Heart left ventricle (tissue), 13 donors: ENCODE results near the gene LAMC1.

Experiments
- CTCF ChIP-seq, 12 donors: fragments of 200-600 bp; sonication (generic) in 4 of 12; IDR thresholded peaks; one replicate each; pipeline versions ENCODE4 v1.5.0 to v1.8.0; 2018 to 2022; ENCODE audit warnings: antibody characterized with exemption in 12 of 12, mild to moderate bottlenecking in 5 of 12
- POLR2A ChIP-seq, 2 donors: fragments of 450-650 bp; IDR thresholded peaks; one replicate each; pipeline ENCODE4 v1.6.1; 2017; ENCODE audit warnings: antibody characterized with exemption in 2 of 2, mild to moderate bottlenecking in 2 of 2, moderate library complexity in 2 of 2
- donor health status: ischemic (EF 13 %, LVEDD 7.1; RV severe dilation, severe dysfunction).
- donor health status: DM: no; HTN: yes; CAD: no.
- donor health status: DM: no; HTN: no; CAD: no.
- donor health status: ischemic (EF 25% LVEDD 6.9; RV normal size, moderate dysfunction).
- donor health status: ischemic (EF 25% LVEDD 5.7; RV mildly dilated, moderate dysfunction).
- donor health status: ischemic (EF 35%, LVEDD 5.7; RV mildly dilated, moderate dysfunction).
- donor health status: nonischemic (EF 11% LVEDD 7.7; RV severe dilation, severe dysfunction).
- donor health status: DM: yes; HTN: yes; CAD: no.
- donor health status: PGD.
- donor health status: ischemic (EF 29% LVEDD 5.4; RV normal size, mild dysfunction).
- donor health status: nonischemic (EF 23%, LVEDD 6.1; RV moderate dilation, normal function).

GRCh38 chr1:183149273-183149672 lies 126.1 kb downstream of the LAMC1 start:
- TF ChIP-seq CTCF (IDR thresholded peaks at IDR 0.05) (no peak), POLR2A (IDR thresholded peaks at IDR 0.05) (no peak)
